H1 (cell line): ENCODE results near the gene HK1. TPM values are rescaled to one million over a fixed set of nuclear protein-coding genes. Genes with fewer than 3 reads are reported as not detected.
A peak's percentile ranks its signal among the peaks of the same experiment; 100 is the strongest.

ENCODE experiments used
- ASH2L ChIP-seq: fragments of 200-600, 300-600 bp; sonication (generic); IDR thresholded peaks from one replicate; pipeline ENCODE4 v1.7.1; 2017; ENCODE audit warnings: low read length
- CHD1 ChIP-seq: IDR thresholded peaks from 2 replicates; pipeline ENCODE4 v1.6.1; 2012; ENCODE audit warnings: low read depth, low read length, improper control_type of control experiment
- CHD2 ChIP-seq: IDR thresholded peaks from 2 replicates; pipeline ENCODE4 v1.6.1; 2012; ENCODE audit warnings: low read length, improper control_type of control experiment
- CREB1 ChIP-seq: IDR thresholded peaks from 2 replicates; pipeline ENCODE4 v1.6.1; 2012; ENCODE audit warnings: inconsistent platforms
- CTBP2 ChIP-seq: IDR thresholded peaks from 2 replicates; pipeline ENCODE4 v1.7.0; 2011; ENCODE audit warnings: borderline replicate concordance, mild to moderate bottlenecking, moderate library complexity, mixed read lengths, low read length; ENCODE audit not compliant: insufficient read depth, insufficient read length
- EGR1 ChIP-seq: IDR thresholded peaks from 2 replicates; pipeline ENCODE4 v1.6.1; 2011; ENCODE audit warnings: low read depth, low read length, borderline replicate concordance
- FOSL1 ChIP-seq: IDR thresholded peaks from 2 replicates; pipeline ENCODE4 v1.6.1; 2011; ENCODE audit warnings: mild to moderate bottlenecking, low read depth, low read length, moderate library complexity; ENCODE audit not compliant: insufficient read depth
- GTF2F1 ChIP-seq: IDR thresholded peaks from 2 replicates; pipeline ENCODE4 v1.6.1; 2012; ENCODE audit warnings: low read depth, low read length, improper control_type of control experiment, borderline replicate concordance
- HDAC2 ChIP-seq, 2 experiments: fragments of 300-600 bp in 1 of 2; sonication (generic) in 1 of 2; IDR thresholded peaks; 2 replicates each; pipeline ENCODE4 v1.6.1; 2011 to 2012; ENCODE audit warnings: low read depth in 2 of 2, low read length in 2 of 2, mild to moderate bottlenecking in 2 of 2, moderate library complexity in 2 of 2, borderline replicate concordance in 1 of 2, inconsistent platforms in 1 of 2
- POLR2AphosphoS5 ChIP-seq: IDR thresholded peaks from 2 replicates; pipeline ENCODE4 v1.6.1; 2011; ENCODE audit warnings: low read depth, low read length
- SAP30 ChIP-seq: fragments of 300-600 bp; sonication (generic); IDR thresholded peaks from 2 replicates; pipeline ENCODE4 v1.7.1; 2012; ENCODE audit warnings: low read length, moderate library complexity, mild to moderate bottlenecking, inconsistent platforms; ENCODE audit not compliant: insufficient read depth, insufficient replicate concordance
- SIN3A ChIP-seq, 2 experiments: IDR thresholded peaks in 1 of 2; conservative IDR thresholded peaks in 1 of 2; 2 replicates each; pipeline ENCODE4 v1.6.1; 2011 to 2012; ENCODE audit warnings: low read length in 2 of 2, improper control_type of control experiment in 1 of 2, low read depth in 1 of 2, mild to moderate bottlenecking in 1 of 2
- SP1 ChIP-seq: IDR thresholded peaks from 2 replicates; pipeline ENCODE4 v1.6.1; 2011; ENCODE audit warnings: low read depth, low read length
- TAF1 ChIP-seq: IDR thresholded peaks from 2 replicates; pipeline ENCODE4 v1.6.1; 2011; ENCODE audit warnings: mild to moderate bottlenecking, low read depth, low read length
- TCF12 ChIP-seq: IDR thresholded peaks from 2 replicates; pipeline ENCODE4 v1.6.1; 2011; ENCODE audit warnings: low read depth, mild to moderate bottlenecking, low read length
- polyA plus RNA-seq, 7 experiments: library from polyadenylated mRNA; depleted of rRNA in 3 of 7; stranded (reverse) in 5 of 7; unstranded in 2 of 7; fragments of >200 nt in 5 of 7; fragments of 200-250 nt in 2 of 7; gene quantifications; 1 replicate in 5 of 7; 2 replicates in 1 of 7; 4 replicates in 1 of 7; pipeline versions ENCODE4 v1.2.1 to v1.2.3, GENCODE V29; 2011 to 2013; ENCODE audit warnings: missing spikeins in 2 of 7, mixed read lengths in 2 of 7
- total RNA-seq: library from RNA; stranded (reverse); fragmentation: NEBNext Ultra II Directional; extraction: Animal tissue kit (Norgen Biotek cat#: 25700); gene quantifications from 2 replicates; pipeline ENCODE4 v1.2.1, GENCODE V29; 2021
- TF ChIP-seq, protein P1 (sequence below): IDR thresholded peaks from 2 replicates; pipeline ENCODE4 v1.6.1; 2012; ENCODE audit warnings: inconsistent platforms

Gene HK1
- total and polyA plus RNA-seq, 2 of the 8 experiments (the other 6 are each of a cell fraction or from before 2014, with no cell fraction given), result 55.8 to 247 TPM

GRCh38 chr10:69451209-69451783 is 173.0 kb downstream of the HK1 start, which contains the start of gene TSPAN15 (continued):
- TF ChIP-seq HDAC2 (IDR thresholded peaks at IDR 0.05; ENCODE audit: borderline replicate concordance in 1 of 2, low read depth in 2 of 2, low read length in 2 of 2), result 0 out of 4 replicates have a peak, but pooled peaks of 1 of the 2 experiments have one; percentile 45
- TF ChIP-seq CTBP2, result no peak
- TF ChIP-seq GTF2F1, result no peak
- peak; percentile 40; the same call in 1 of the 2 replicates for TF ChIP-seq EGR1
- TF ChIP-seq SP1, result peak; percentile 96
- no peak for TF ChIP-seq FOSL1
- no peak for TF ChIP-seq SAP30
- peak; percentile 74 for TF ChIP-seq ASH2L
- peak; percentile 88 for TF ChIP-seq CHD2
- no peak for TF ChIP-seq TAF1
- TF ChIP-seq SIN3A (conservative IDR thresholded peaks at IDR 0.05 in 1 of 2, IDR thresholded peaks at IDR 0.05 in 1 of 2; ENCODE audit: low read depth in 1 of 2, low read length in 2 of 2), result peak in 1 of 2 experiments; percentile 13; a peak in 1 of 4 replicates
- TF ChIP-seq, protein P1, sequence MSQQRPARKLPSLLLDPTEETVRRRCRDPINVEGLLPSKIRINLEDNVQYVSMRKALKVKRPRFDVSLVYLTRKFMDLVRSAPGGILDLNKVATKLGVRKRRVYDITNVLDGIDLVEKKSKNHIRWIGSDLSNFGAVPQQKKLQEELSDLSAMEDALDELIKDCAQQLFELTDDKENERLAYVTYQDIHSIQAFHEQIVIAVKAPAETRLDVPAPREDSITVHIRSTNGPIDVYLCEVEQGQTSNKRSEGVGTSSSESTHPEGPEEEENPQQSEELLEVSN, result no peak
- peak; percentile 47; the same call in 1 of the 2 replicates for TF ChIP-seq CREB1
- 0 out of 2 replicates have a peak, but pooled peaks have one; percentile 40 for TF ChIP-seq TCF12
- no peak for TF ChIP-seq CHD1
- peak; percentile 77 for TF ChIP-seq POLR2AphosphoS5
